DND-41 (cell line): ENCODE measurements around the gene PLEKHM1.

Experiments used
- ATAC-seq: fragments of 200-7000 bp; cut with Tn5 transposase; 3 replicates; pipeline ENCODE4 v1.9.1; 2021; ENCODE audit warnings: low read depth; ENCODE audit not compliant: insufficient read depth
- DNase-seq: peaks from one replicate; pipeline ENCODE4 v3.0.0-alpha.2; 2020
- H2AFZ ChIP-seq: 2 replicates; pipeline ENCODE4 v1.6.0; 2012; ENCODE audit warnings: low read depth, low read length
- H3K27ac ChIP-seq: 2 replicates; pipeline ENCODE4 v1.5.1; 2012; ENCODE audit warnings: low read length, inconsistent platforms
- H3K27me3 ChIP-seq: fragments of 200-600 bp; sonication (generic); 2 replicates; pipeline ENCODE4 v1.6.0; 2012; ENCODE audit warnings: low read length, mild to moderate bottlenecking, inconsistent platforms; ENCODE audit not compliant: insufficient read depth, poor library complexity
- H3K36me3 ChIP-seq: 2 replicates; pipeline ENCODE4 v1.5.1; 2012; ENCODE audit warnings: low read length, inconsistent platforms; ENCODE audit not compliant: insufficient read depth
- H3K4me1 ChIP-seq: 2 replicates; pipeline ENCODE4 v1.5.1; 2012; ENCODE audit warnings: mild to moderate bottlenecking, low read length; ENCODE audit not compliant: insufficient read depth
- H3K4me2 ChIP-seq: 2 replicates; pipeline ENCODE4 v1.6.0; 2012; ENCODE audit warnings: mild to moderate bottlenecking, moderate library complexity, low read length, inconsistent platforms; ENCODE audit not compliant: insufficient read depth
- H3K4me3 ChIP-seq, 2 experiments: fragments of 200-600 bp in 1 of 2; shearing (Covaris generic) in 1 of 2; 2 replicates each; pipeline ENCODE4 v1.5.1; 2012 to 2016; ENCODE audit warnings: inconsistent platforms in 2 of 2, low read length in 2 of 2, mild to moderate bottlenecking in 2 of 2, low read depth in 1 of 2, moderate library complexity in 1 of 2
- H3K79me2 ChIP-seq: 2 replicates; pipeline ENCODE4 v1.6.0; 2012; ENCODE audit warnings: low read length, inconsistent platforms; ENCODE audit not compliant: insufficient read depth
- H3K9ac ChIP-seq: 2 replicates; pipeline ENCODE4 v1.6.0; 2012; ENCODE audit warnings: low read depth, mild to moderate bottlenecking, inconsistent platforms, low read length, moderate library complexity
- H3K9me3 ChIP-seq: 2 replicates; pipeline ENCODE4 v1.5.1; 2012; ENCODE audit warnings: low read length, moderate library complexity, mild to moderate bottlenecking, inconsistent platforms; ENCODE audit not compliant: insufficient read depth, severe bottlenecking
- H4K20me1 ChIP-seq: 2 replicates; pipeline ENCODE4 v1.6.0; 2012; ENCODE audit warnings: low read length; ENCODE audit not compliant: insufficient read depth
- EZH2 ChIP-seq: IDR thresholded peaks from 3 replicates; pipeline ENCODE4 v1.6.1; 2012; ENCODE audit warnings: borderline replicate concordance, low read depth, mild to moderate bottlenecking, moderate library complexity, low read length, inconsistent platforms; ENCODE audit not compliant: severe bottlenecking
- TF ChIP-seq, protein P1 (sequence below): IDR thresholded peaks from 2 replicates; pipeline ENCODE4 v1.5.1; 2012; ENCODE audit warnings: borderline replicate concordance, low read length, moderate library complexity, mild to moderate bottlenecking; ENCODE audit not compliant: poor library complexity, severe bottlenecking; ENCODE audit errors: extremely low read depth

Gene PLEKHM1

GRCh38 chr17:45386178-45386577 lies 104.3 kb downstream of the PLEKHM1 start:
- Histone ChIP-seq H3K9me3 (no peaks in the 10 kb centered on the region), H3K4me3 (no peak overlapping the region)
- ATAC-seq: no peak

More at GRCh38 chr17:45386178-45386577, 104.3 kb downstream of the PLEKHM1 start:
- Histone ChIP-seq H3K9ac (no peak overlapping the region), H3K27me3 (no peaks in the 10 kb centered on the region), H3K79me2 (no peaks in the 10 kb centered on the region), H4K20me1 (no peaks in the 10 kb centered on the region), H3K27ac (no peak overlapping the region), H3K36me3 (no peaks in the 10 kb centered on the region), H3K4me1 (peaks cover 16% of the 10 kb centered on the region), H2AFZ (no peak overlapping the region), H3K4me2 (no peak overlapping the region)
- TF ChIP-seq, protein P1, sequence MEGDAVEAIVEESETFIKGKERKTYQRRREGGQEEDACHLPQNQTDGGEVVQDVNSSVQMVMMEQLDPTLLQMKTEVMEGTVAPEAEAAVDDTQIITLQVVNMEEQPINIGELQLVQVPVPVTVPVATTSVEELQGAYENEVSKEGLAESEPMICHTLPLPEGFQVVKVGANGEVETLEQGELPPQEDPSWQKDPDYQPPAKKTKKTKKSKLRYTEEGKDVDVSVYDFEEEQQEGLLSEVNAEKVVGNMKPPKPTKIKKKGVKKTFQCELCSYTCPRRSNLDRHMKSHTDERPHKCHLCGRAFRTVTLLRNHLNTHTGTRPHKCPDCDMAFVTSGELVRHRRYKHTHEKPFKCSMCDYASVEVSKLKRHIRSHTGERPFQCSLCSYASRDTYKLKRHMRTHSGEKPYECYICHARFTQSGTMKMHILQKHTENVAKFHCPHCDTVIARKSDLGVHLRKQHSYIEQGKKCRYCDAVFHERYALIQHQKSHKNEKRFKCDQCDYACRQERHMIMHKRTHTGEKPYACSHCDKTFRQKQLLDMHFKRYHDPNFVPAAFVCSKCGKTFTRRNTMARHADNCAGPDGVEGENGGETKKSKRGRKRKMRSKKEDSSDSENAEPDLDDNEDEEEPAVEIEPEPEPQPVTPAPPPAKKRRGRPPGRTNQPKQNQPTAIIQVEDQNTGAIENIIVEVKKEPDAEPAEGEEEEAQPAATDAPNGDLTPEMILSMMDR: no peak
- TF ChIP-seq EZH2: no peak
- no peak for DNase-seq
